Gastrocnemius medialis (tissue), 4 donors: ENCODE results near the gene MAP3K9. TPM values are rescaled to one million over a fixed set of nuclear protein-coding genes. Genes with fewer than 3 reads are reported as not detected.

Experiments used
- ATAC-seq, 2 donors: fragments of 150-250 bp; one replicate each; pipeline ENCODE4 v1.9.1; 2016
- DNase-seq, 2 donors: peaks; one replicate each; pipeline ENCODE4 v3.0.0-alpha.2; 2019
- H3K27ac ChIP-seq, 4 donors: fragments of 200-600 bp; sonication (generic); 1 replicate in 1 of 4; 2 replicates in 3 of 4; pipeline ENCODE4 v1.5.1; 2016 to 2018; ENCODE audit warnings: mild to moderate bottlenecking in 2 of 4, moderate library complexity in 1 of 4
- H3K27me3 ChIP-seq, 3 donors: fragments of 200-600 bp; sonication (generic) in 2 of 3; 1 replicate in 1 of 3; 2 replicates in 2 of 3; pipeline versions ENCODE4 v1.5.1 to v1.6.0; 2016 to 2019; ENCODE audit warnings: mild to moderate bottlenecking in 1 of 3, moderate library complexity in 1 of 3
- H3K36me3 ChIP-seq, 2 donors: fragments of 200-600 bp; sonication (generic) in 1 of 2; one replicate each; pipeline ENCODE4 v1.5.1; 2017 to 2018
- H3K4me1 ChIP-seq, 2 donors: fragments of 200-600 bp; sonication (generic) in 1 of 2; one replicate each; pipeline ENCODE4 v1.5.1; 2016 to 2017; ENCODE audit warnings: mild to moderate bottlenecking in 2 of 2
- H3K4me3 ChIP-seq, 4 donors: fragments of 200-600 bp; sonication (generic) in 3 of 4; 1 replicate in 1 of 4; 2 replicates in 3 of 4; pipeline ENCODE4 v1.5.1; 2016 to 2019; ENCODE audit warnings: mild to moderate bottlenecking in 2 of 4
- H3K9me3 ChIP-seq, 3 donors: fragments of 200-600 bp; sonication (generic) in 2 of 3; 1 replicate in 1 of 3; 2 replicates in 2 of 3; pipeline ENCODE4 v1.5.1; 2016 to 2019
- CTCF ChIP-seq, 5 experiments: fragments of 450-650 bp in 3 of 5; fragments of 200-600 bp in 2 of 5; sonication (generic) in 2 of 5; IDR thresholded peaks in 4 of 5; conservative IDR thresholded peaks in 1 of 5; 1 replicate in 4 of 5; 2 replicates in 1 of 5; pipeline ENCODE4 v1.5.1; 2016 to 2019; ENCODE audit warnings: antibody characterized with exemption in 5 of 5, mild to moderate bottlenecking in 3 of 5, moderate library complexity in 3 of 5
- POLR2A ChIP-seq, 2 donors: fragments of 450-650 bp; IDR thresholded peaks; one replicate each; pipeline ENCODE4 v1.6.1; 2017; ENCODE audit warnings: antibody characterized with exemption in 2 of 2, mild to moderate bottlenecking in 2 of 2, moderate library complexity in 2 of 2
- in situ Hi-C, 4 donors: fragments of 200-750 bp; cut with MboI; loops; one replicate each; pipeline versions ENCODE4 v1.15.0 to v1.8.0; 2017; ENCODE audit warnings: low sequenced_read_pairs in 4 of 4
- intact Hi-C: fragments of 100-400 bp; cut with DNase I; formaldehyde crosslinking; loops from one replicate; pipeline ENCODE4 v1.15.1; 2023; ENCODE audit warnings: low total_unique reads
- total RNA-seq, 4 donors: library from RNA; depleted of rRNA; stranded (reverse); fragments of >200 nt; gene quantifications; one replicate each; pipeline versions ENCODE4 v1.1.0 to v1.2.3, GENCODE V29; 2016

The MAP3K9 gene
- total RNA-seq, 4 donors from 2014 or later, result 2.4 to 5.0 (median 2.5) TPM

- no peak overlapping the region for H3K4me3 ChIP-seq
- peak overlapping the region in 3 of 4 donors; percentile 50 to 81 (median 62) for H3K27ac ChIP-seq
- H3K27me3 ChIP-seq, result no peaks in the 10 kb centered on the region
- peaks cover 5 to 9% of the 10 kb centered on the region in 2 donors for H3K4me1 ChIP-seq
- no peak for DNase-seq
- ATAC-seq, result no peak
- intact Hi-C loops (no loop called here), in situ Hi-C loops (no loop called here)
- H3K9me3 ChIP-seq, result no peaks in the 10 kb centered on the region
- TF ChIP-seq POLR2A (IDR thresholded peaks at IDR 0.05), result no peak
- TF ChIP-seq CTCF (IDR thresholded peaks at IDR 0.05 in 4 of 5, conservative IDR thresholded peaks at IDR 0.05 in 1 of 5), result no peak
- no peaks in the 10 kb centered on the region for H3K36me3 ChIP-seq
These were observed 15.0 kb downstream of the MAP3K9 start for GRCh38 chr14:70794294-70794693.

DNA sequence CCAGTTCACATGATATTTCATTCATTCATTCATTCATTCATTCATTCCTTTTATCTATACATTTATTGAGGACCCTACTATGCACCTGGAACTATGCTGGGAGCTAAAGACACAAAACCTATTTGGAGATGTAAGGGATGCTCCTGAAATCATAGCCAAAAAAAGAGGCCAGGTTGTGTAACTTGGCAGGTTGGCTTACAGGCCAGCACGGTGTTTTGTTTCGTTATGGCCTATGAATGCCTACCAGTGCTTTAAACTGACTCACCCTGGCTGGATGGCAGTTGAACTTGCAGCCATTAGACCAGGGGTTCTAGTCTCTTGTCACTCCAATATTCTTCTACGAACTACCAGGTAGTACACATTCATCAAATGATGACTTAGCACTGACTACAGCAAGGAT lies 15.7 kb downstream of the MAP3K9 start:
- DNase-seq (peak; percentile 35 to 81), ATAC-seq (peak; percentile 96 to 99)
- in situ Hi-C loops, result no loop called here

DNA sequence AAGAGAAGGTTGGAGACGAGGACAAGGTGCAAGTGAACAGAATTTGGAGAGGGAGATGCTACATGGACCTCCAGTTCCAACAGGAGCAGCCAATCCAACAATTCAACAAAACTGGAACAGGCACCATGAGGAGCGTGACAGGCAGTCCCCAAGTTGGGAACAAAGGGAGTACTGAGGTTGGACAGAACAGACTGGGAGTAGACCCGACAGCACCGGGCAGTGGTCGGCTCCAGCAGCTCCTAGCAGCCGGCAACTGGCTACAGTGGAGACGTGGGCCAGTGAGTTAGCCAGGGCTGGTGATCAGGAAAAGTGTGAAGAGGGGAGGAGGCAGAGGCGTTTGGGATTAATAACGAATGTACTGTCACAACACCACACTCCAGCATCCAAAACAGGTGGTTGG lies 16.4 kb downstream of the MAP3K9 start:
- Histone ChIP-seq H3K4me1 (peaks cover 11 to 16% of the 10 kb centered on the region in 2 donors), H3K27ac (no peak overlapping the region), H3K4me3 (no peak overlapping the region), H3K27me3 (no peaks in the 10 kb centered on the region), H3K9me3 (no peaks in the 10 kb centered on the region), H3K36me3 (no peaks in the 10 kb centered on the region)
- DNase-seq, result no peak
- in situ Hi-C loops (no loop called here), intact Hi-C loops (loop anchor here (2.0 kb wide), 1 partner anchor 16 kb away; the partner anchor contains the start of gene MAP3K9)
- no peak for ATAC-seq
- no peak for TF ChIP-seq POLR2A (IDR thresholded peaks at IDR 0.05)

More for the DNA sequence above, 15.7 kb downstream of the MAP3K9 start:
- Histone ChIP-seq H3K4me3 (no peak overlapping the region), H3K36me3 (no peaks in the 10 kb centered on the region), H3K9me3 (no peaks in the 10 kb centered on the region), H3K4me1 (peaks cover 11 to 16% of the 10 kb centered on the region in 2 donors), H3K27me3 (no peaks in the 10 kb centered on the region), H3K27ac (peak overlapping the region in 3 of 4 donors; percentile 50 to 81 (median 62))
- intact Hi-C loops, result loop anchor here (2.0 kb wide), 1 partner anchor 15 kb away; the partner anchor contains the start of gene MAP3K9
- TF ChIP-seq CTCF (IDR thresholded peaks at IDR 0.05 in 4 of 5, conservative IDR thresholded peaks at IDR 0.05 in 1 of 5) (no peak), POLR2A (IDR thresholded peaks at IDR 0.05) (no peak)

DNA sequence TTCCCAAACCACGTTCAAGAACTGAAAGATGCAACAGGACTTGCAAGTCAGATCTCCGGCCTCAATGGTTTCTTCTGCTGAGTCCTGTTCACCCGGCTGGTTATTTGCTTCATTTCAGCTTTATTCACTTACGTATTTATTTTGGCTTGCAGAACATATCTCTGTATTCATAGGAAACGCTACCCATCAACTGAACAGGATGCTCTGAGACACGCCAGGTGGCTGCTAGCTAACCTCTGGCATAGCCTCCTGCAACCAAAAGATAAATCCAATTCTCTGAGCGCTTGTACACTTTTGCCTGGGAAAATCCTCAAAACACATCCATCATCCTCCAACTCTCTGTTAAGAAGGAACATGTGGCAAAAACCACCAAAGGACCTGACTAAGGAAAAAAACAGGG lies 17.3 kb downstream of the MAP3K9 start:
- Histone ChIP-seq H3K4me1 (peaks cover 11 to 16% of the 10 kb centered on the region in 2 donors), H3K36me3 (no peaks in the 10 kb centered on the region), H3K4me3 (no peak overlapping the region), H3K27me3 (no peaks in the 10 kb centered on the region), H3K27ac (no peak overlapping the region), H3K9me3 (no peaks in the 10 kb centered on the region)
- ATAC-seq, result no peak
- TF ChIP-seq POLR2A (IDR thresholded peaks at IDR 0.05), result no peak
- TF ChIP-seq CTCF (IDR thresholded peaks at IDR 0.05 in 4 of 5, conservative IDR thresholded peaks at IDR 0.05 in 1 of 5), result no peak
- DNase-seq, result no peak
- intact Hi-C loops, result loop anchor here (2.0 kb wide), 1 partner anchor 17 kb away; the partner anchor contains the start of gene MAP3K9
- in situ Hi-C loops, result no loop called here

DNA sequence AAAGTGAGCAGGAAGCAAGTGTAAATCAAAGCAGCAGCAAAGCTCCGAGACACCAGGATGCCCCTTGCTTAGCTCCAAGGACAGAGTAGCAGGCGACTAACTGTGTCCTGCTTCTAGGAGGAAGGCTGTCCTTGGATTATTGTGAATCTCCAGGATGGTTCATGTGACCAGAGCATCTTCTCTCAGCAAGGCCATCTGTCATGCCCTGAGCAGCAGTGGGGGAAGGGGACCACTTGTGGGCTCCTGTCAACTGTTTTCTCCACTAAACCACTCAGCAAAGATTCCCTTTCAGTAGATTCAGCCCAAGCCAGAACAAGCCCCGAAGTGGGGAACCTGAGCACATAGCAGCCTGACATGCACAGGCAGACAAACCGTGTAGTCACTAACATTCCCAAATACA lies 19.4 kb downstream of the MAP3K9 start:
- Histone ChIP-seq H3K4me3 (no peak overlapping the region), H3K27ac (no peak overlapping the region), H3K9me3 (no peaks in the 10 kb centered on the region), H3K4me1 (peaks cover 11 to 16% of the 10 kb centered on the region in 2 donors), H3K36me3 (no peaks in the 10 kb centered on the region), H3K27me3 (no peaks in the 10 kb centered on the region)
- intact Hi-C loops, result no loop called here
- DNase-seq, result no peak
- ATAC-seq, result no peak
- no peak for TF ChIP-seq CTCF (IDR thresholded peaks at IDR 0.05 in 4 of 5, conservative IDR thresholded peaks at IDR 0.05 in 1 of 5)
- TF ChIP-seq POLR2A (IDR thresholded peaks at IDR 0.05), result no peak
- in situ Hi-C loops, result no loop called here
